ENCODE measurements around the gene RAB43. TPM values are rescaled to one million over a fixed set of nuclear protein-coding genes. Genes with fewer than 3 reads are reported as not detected.
A peak's percentile ranks its signal among the peaks of the same experiment; 100 is the strongest.

Gene RAB43
- polyA plus RNA-seq, 6 donors from 2014 or later = 4.0 to 10.7 (median 7.0) TPM

DNA sequence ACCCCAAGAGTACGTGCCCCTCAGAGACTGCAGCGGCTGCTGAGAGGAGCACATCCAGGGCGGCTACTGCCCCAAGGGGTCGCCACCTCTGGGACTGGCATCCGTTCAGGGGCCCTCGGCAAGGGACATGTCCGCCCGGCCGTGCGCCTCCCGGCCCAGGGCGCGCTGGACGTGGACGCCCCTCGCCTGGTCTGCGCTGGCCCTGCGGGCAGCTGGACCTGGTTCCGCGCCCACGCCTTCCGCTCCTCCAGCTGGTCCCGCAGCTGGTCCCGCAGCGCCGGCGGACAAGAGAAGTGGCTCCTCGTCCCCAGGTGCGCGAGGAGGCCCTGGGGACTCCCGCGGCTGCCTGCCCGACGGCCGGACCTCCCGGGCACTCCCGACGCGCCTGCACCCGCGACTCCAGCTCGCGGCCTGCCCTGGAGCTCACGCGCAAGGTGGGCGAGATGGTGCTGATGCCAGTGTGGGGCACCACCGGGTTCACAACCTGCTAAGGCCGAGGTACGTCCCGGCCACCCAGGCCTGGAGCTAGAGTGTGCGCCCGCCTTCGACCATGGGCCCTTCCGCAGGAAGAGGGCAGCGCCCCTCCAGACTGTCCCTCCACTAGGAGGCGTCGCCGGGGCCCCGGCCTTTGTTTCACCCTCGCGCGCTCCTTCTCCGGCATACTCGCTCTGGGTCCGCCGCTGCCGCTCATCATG, 75.4 kb downstream of the RAB43 start:
- H3K27ac Mint-ChIP-seq = no peak overlapping the region
- peak; percentile 65 to 66 for ATAC-seq (ENCODE audit: low read depth in 2 of 2)

DNA sequence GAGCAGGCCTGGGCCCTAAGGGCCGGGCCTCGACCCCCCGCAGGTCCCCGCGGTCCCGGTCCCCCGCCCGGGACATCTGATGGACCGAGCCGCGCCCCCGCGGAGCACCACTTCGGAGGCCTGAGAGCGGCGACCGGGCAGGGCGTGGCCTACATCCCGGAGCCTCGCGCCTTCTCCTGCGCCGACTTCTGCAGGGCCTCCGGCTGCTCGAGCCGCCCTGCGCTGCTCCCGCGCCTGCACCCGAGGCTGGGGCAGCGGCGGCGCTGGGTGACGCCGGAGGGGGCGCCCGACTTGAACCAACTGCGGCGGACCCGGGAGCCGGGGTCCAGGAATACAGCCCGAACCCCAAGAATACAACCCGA, 75.9 kb downstream of the RAB43 start:
- H3K27ac Mint-ChIP-seq = no peak overlapping the region
- H3K9me3 Mint-ChIP-seq = peaks cover 0 to 28% (median 17%) of the 10 kb centered on the region in 7 donors
- peaks cover 33 to 51% (median 35%) of the 10 kb centered on the region in 3 donors for H3K27me3 Mint-ChIP-seq
- peak overlapping the region in 4 of 8 donors; percentile 7 to 62 (median 46) for H3K4me3 Mint-ChIP-seq
- peak; percentile 24 for DNase-seq
- H3K36me3 Mint-ChIP-seq = peaks cover 14 to 19% of the 10 kb centered on the region in 2 donors
- peaks cover 0 to 8% (median 0%) of the 10 kb centered on the region in 3 donors for H3K4me1 Mint-ChIP-seq
- ATAC-seq (ENCODE audit: low read depth in 2 of 2) = peak; percentile 75 to 78

More for the DNA sequence above, 75.4 kb downstream of the RAB43 start:
- Mint-ChIP-seq H3K27me3 (peaks cover 31 to 50% (median 35%) of the 10 kb centered on the region in 3 donors), H3K4me3 (peak overlapping the region in 4 of 8 donors; percentile 18 to 62 (median 40)), H3K4me1 (peaks cover 0 to 8% (median 0%) of the 10 kb centered on the region in 3 donors), H3K36me3 (peaks cover 14 to 19% of the 10 kb centered on the region in 2 donors), H3K9me3 (peaks cover 0 to 28% (median 17%) of the 10 kb centered on the region in 7 donors)
- DNase-seq = no peak

- Mint-ChIP-seq H3K27me3 (peaks cover 30 to 56% (median 52%) of the 10 kb centered on the region in 3 donors), H3K4me1 (peaks cover 0 to 6% (median 6%) of the 10 kb centered on the region in 3 donors), H3K27ac (no peak overlapping the region)
Measured at GRCh38 chr3:129040579-129041300, 80.9 kb downstream of the RAB43 start.

GRCh38 chr3:129040039-129040336, 81.6 kb downstream of the RAB43 start:
- no peak for ATAC-seq (ENCODE audit: low read depth in 2 of 2)
- Mint-ChIP-seq H3K36me3 (peaks cover 6 to 13% of the 10 kb centered on the region in 2 donors), H3K9me3 (peaks cover 0 to 18% (median 8%) of the 10 kb centered on the region in 7 donors), H3K4me3 (no peak overlapping the region), H3K27me3 (peaks cover 28 to 56% (median 52%) of the 10 kb centered on the region in 3 donors), H3K27ac (no peak overlapping the region), H3K4me1 (peaks cover 0 to 6% (median 2%) of the 10 kb centered on the region in 3 donors)
- no peak for DNase-seq

More at GRCh38 chr3:129040579-129041300, 80.9 kb downstream of the RAB43 start:
- ATAC-seq (ENCODE audit: low read depth in 2 of 2) (no peak), DNase-seq (no peak)
- H3K36me3 Mint-ChIP-seq = peaks cover 6 to 13% of the 10 kb centered on the region in 2 donors
- H3K9me3 Mint-ChIP-seq = peaks cover 0 to 22% (median 10%) of the 10 kb centered on the region in 7 donors
- H3K4me3 Mint-ChIP-seq = no peak overlapping the region

DNA sequence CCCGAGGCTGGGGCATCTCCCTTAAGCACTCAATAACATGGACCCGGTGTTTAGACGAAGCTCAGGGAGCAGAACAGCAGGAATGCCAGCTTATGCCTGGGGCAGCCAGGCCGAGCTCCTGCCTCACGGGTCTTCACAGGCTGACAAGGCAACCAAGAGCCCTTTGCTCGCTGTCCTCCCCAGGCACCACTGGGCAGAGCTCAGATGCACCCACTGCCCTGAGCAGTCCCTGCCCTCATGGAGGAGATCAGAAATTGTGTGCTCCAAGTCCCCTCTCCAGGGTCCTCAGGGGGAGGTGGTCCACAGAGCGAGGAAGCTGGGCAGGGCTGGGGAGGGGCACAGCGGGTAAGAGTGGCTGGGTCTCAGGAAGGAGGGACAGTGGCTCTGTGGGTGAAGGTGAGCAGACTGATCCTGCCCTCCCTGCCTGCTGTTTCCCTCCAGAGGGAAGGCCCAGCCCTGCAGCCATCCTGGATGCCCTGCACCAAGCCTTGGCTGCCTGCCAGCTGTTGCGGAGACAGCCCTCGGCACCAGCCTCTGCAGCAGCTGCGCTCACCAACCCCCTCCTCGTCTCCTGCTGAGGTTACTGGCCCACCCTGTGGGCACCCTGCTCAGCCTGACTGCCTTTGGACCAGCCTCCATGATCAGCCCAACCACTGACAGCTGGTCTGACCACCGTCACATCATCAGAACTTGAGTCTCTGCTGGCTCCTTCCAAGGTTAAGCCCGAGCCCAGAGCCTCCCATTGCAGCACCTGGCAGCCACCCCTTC, 82.1 kb downstream of the RAB43 start:
- Mint-ChIP-seq H3K36me3 (peaks cover 6 to 9% of the 10 kb centered on the region in 2 donors), H3K4me3 (no peak overlapping the region), H3K27ac (no peak overlapping the region), H3K27me3 (peaks cover 33 to 56% (median 52%) of the 10 kb centered on the region in 3 donors), H3K4me1 (peaks cover 0 to 6% (median 0%) of the 10 kb centered on the region in 3 donors), H3K9me3 (peaks cover 0 to 13% (median 5%) of the 10 kb centered on the region in 7 donors)
- DNase-seq = no peak
- ATAC-seq (ENCODE audit: low read depth in 2 of 2) = no peak

DNA sequence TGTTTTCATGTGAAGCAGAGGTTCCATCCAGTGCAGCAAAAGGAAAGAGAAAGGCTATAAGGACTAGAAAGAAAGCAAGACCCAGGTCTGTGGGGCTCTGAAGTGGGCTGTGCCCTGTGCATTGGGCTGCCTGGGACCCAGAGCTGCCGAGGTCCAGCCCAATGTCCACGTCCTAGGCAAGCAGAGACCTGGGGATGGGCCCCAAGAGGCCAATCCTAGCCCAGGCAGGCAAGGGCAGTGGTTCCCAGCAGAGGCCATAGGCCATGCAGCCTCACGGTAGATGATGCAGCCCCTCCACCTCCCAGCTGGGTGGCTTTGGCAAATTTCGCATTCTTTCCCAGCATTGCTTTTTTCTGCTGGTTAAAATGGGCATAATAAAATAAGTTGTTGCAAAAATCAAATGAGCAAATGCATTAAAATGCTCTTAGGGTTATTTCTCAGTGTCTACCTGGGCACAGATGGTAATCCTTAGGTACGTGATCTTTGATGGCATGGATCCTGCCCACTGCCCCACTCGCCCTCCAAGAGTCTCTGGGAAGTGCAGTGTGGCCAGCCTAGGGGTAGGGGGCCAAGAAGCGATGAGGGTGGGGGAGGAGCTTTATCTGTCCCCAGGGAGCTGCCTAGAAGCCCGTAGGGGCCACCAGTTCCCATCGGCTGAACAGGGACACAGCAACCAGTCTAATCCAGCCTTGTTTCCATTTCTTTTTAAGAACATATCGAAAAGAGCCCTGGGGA, 83.3 kb downstream of the RAB43 start:
- Mint-ChIP-seq H3K4me1 (peaks cover 0 to 6% (median 0%) of the 10 kb centered on the region in 3 donors), H3K4me3 (no peak overlapping the region), H3K27me3 (peaks cover 26 to 48% (median 45%) of the 10 kb centered on the region in 3 donors), H3K27ac (no peak overlapping the region), H3K36me3 (peaks cover 6 to 9% of the 10 kb centered on the region in 2 donors), H3K9me3 (peaks cover 0 to 7% (median 0%) of the 10 kb centered on the region in 7 donors)
- DNase-seq (no peak), ATAC-seq (ENCODE audit: low read depth in 2 of 2) (no peak)

Other genes with a start within 250 kb of the RAB43 start
- 10 to 100 TPM in 4 of 6 donors, 1 to 10 TPM in 2; 8.6 to 20.4 (median 17.0) TPM for gene ACAD9, start 242.2 kb downstream of the RAB43 start, polyA plus RNA-seq (ENCODE audit: low read depth in 6 of 6)
- not detected for gene CFAP92, start 127.7 kb downstream of the RAB43 start, polyA plus RNA-seq (ENCODE audit: low read depth in 6 of 6)
- gene EFCC1, start 120.5 kb downstream of the RAB43 start, polyA plus RNA-seq (ENCODE audit: low read depth in 6 of 6) = not detected
- 1 to 10 TPM in 5 of 6 donors, under 1 TPM in 1; 0.99 to 6.8 (median 4.1) TPM for gene GP9, start 61.0 kb downstream of the RAB43 start, polyA plus RNA-seq (ENCODE audit: low read depth in 6 of 6)
- gene ISY1, start 39.3 kb upstream of the RAB43 start, polyA plus RNA-seq (ENCODE audit: low read depth in 6 of 6) = 10 to 100 TPM; 74.5 to 95.8 (median 88.9) TPM
- 1,000 to 10,000 TPM in 3 of 6 donors, 100 to 1,000 TPM in 3; 838 to 1,460 (median 963) TPM for gene CNBP, start 62.1 kb upstream of the RAB43 start, polyA plus RNA-seq (ENCODE audit: low read depth in 6 of 6)
- 10 to 100 TPM; 48.6 to 95.6 (median 60.9) TPM for gene COPG1, start 127.8 kb upstream of the RAB43 start, polyA plus RNA-seq (ENCODE audit: low read depth in 6 of 6)
- gene HMCES, start 157.1 kb upstream of the RAB43 start, polyA plus RNA-seq (ENCODE audit: low read depth in 6 of 6) = 100 to 1,000 TPM; 128 to 265 (median 146) TPM

Data from naive B cell (primary cell).